Endothelial cell of umbilical vein (primary cell): ENCODE measurements around the gene KCNJ12. TPM values are rescaled to one million over a fixed set of nuclear protein-coding genes. Genes with fewer than 3 reads are reported as not detected.

ENCODE experiments used
- BruUV-seq: library from RNA; stranded (reverse); fragments of 400-500 nt; replicated peaks from 2 replicates; lab custom pipeline; 2021; lab: Mats Ljungman, UMichigan
- CTCF ChIA-PET: fragments of 300-600, 350-600 bp; sonication (Branson Sonifier 250); formaldehyde crosslinking; loops from one replicate; lab custom pipeline; 2021; ENCODE audit warnings: antibody characterized with exemption, inconsistent platforms; lab: Charles Lee
- POLR2A ChIA-PET: fragments of 300-600, 350-600 bp; sonication (Branson Sonifier 250); formaldehyde crosslinking; loops from one replicate; lab custom pipeline; 2021; ENCODE audit warnings: antibody characterized with exemption, inconsistent platforms; lab: Charles Lee
- DNase-seq: peaks from one replicate; pipeline ENCODE4 v3.0.0-alpha.2; 2011; ENCODE audit warnings: low read depth, low spot score
- FAIRE-seq: peaks from 2 replicates; lab custom pipeline; 2011; peaks lifted over from hg19 to GRCh38; lab: Jason Lieb, UNC
- H2AFZ ChIP-seq: 2 replicates; pipeline ENCODE4 v1.6.0; 2012; ENCODE audit warnings: low read depth, low read length, control low read depth, inconsistent platforms
- H3K27ac ChIP-seq: 2 replicates; pipeline ENCODE4 v1.5.1; 2011; ENCODE audit warnings: low read depth, mild to moderate bottlenecking, control low read depth, low read length, moderate library complexity; ENCODE audit not compliant: insufficient read depth
- H3K27me3 ChIP-seq, 2 experiments: 2 replicates each; pipeline versions ENCODE4 v1.6.0 to v1.6.1; 2011; ENCODE audit warnings: low read length in 2 of 2, mixed read lengths in 1 of 2; ENCODE audit not compliant: control insufficient read depth in 2 of 2, insufficient read depth in 2 of 2
- H3K36me3 ChIP-seq, 2 experiments: 2 replicates in 1 of 2; 3 replicates in 1 of 2; pipeline ENCODE4 v1.5.1; 2011; ENCODE audit warnings: low read length in 2 of 2, mild to moderate bottlenecking in 1 of 2, moderate library complexity in 1 of 2; ENCODE audit not compliant: control insufficient read depth in 2 of 2, insufficient read depth in 2 of 2; ENCODE audit errors: extremely low read depth in 1 of 2
- H3K4me1 ChIP-seq: 3 replicates; pipeline ENCODE4 v1.5.1; 2011; ENCODE audit warnings: mild to moderate bottlenecking, low read length; ENCODE audit not compliant: control insufficient read depth, insufficient read depth; ENCODE audit errors: extremely low read depth
- H3K4me2 ChIP-seq: 2 replicates; pipeline ENCODE4 v1.6.1; 2011; ENCODE audit warnings: low read length, control low read depth, mixed read lengths; ENCODE audit not compliant: insufficient read depth
- H3K4me3 ChIP-seq, 3 experiments: fragments of 200-600 bp in 1 of 3; sonication (generic), shearing (Covaris generic) in 1 of 3; replicated peaks in 1 of 3; 2 replicates each; pipeline ENCODE4 v1.5.1; 2011 to 2016; ENCODE audit warnings: control low read depth in 3 of 3, low read length in 3 of 3, mild to moderate bottlenecking in 2 of 3, inconsistent platforms in 1 of 3, low read depth in 1 of 3, moderate library complexity in 1 of 3; ENCODE audit not compliant: insufficient read depth in 1 of 3
- H3K79me2 ChIP-seq: 2 replicates; pipeline ENCODE4 v1.6.0; 2012; ENCODE audit warnings: low read length, inconsistent platforms; ENCODE audit not compliant: control insufficient read depth, insufficient read depth
- H3K9ac ChIP-seq: replicated peaks from 2 replicates; pipeline ENCODE3; 2011; ENCODE audit warnings: low read length, control low read depth; ENCODE audit not compliant: insufficient read depth; ENCODE audit errors: extremely low read depth
- H3K9me1 ChIP-seq: replicated peaks from 3 replicates; pipeline ENCODE4 v1.6.0; 2011; ENCODE audit warnings: mild to moderate bottlenecking, low read length; ENCODE audit not compliant: control insufficient read depth, insufficient read depth; ENCODE audit errors: extremely low read depth
- H3K9me3 ChIP-seq: replicated peaks from 2 replicates; pipeline ENCODE4 v1.5.1; 2012; ENCODE audit warnings: low read length, inconsistent platforms; ENCODE audit not compliant: control insufficient read depth, insufficient read depth
- H4K20me1 ChIP-seq: replicated peaks from 2 replicates; pipeline ENCODE3; 2011; ENCODE audit warnings: mild to moderate bottlenecking, low read length; ENCODE audit not compliant: control insufficient read depth, insufficient read depth; ENCODE audit errors: extremely low read depth
- EZH2 ChIP-seq: IDR thresholded peaks from 2 replicates; pipeline ENCODE4 v1.6.1; 2012; ENCODE audit warnings: borderline replicate concordance, low read depth, mild to moderate bottlenecking, moderate library complexity, low read length, inconsistent platforms; ENCODE audit not compliant: severe bottlenecking
- FOS ChIP-seq: IDR thresholded peaks from 2 replicates; pipeline ENCODE4 v1.6.1; 2011; ENCODE audit warnings: mild to moderate bottlenecking, low read length, moderate library complexity, borderline replicate concordance; ENCODE audit not compliant: insufficient read depth
- GATA2 ChIP-seq: IDR thresholded peaks from 2 replicates; pipeline ENCODE4 v1.7.0; 2011; ENCODE audit warnings: low read depth, mild to moderate bottlenecking, moderate library complexity, mixed read lengths, low read length; ENCODE audit not compliant: insufficient read length, insufficient read depth
- JUN ChIP-seq: IDR thresholded peaks from 2 replicates; pipeline ENCODE4 v1.6.1; 2011; ENCODE audit warnings: borderline replicate concordance, low read depth; ENCODE audit not compliant: insufficient read length, insufficient read depth
- MYC ChIP-seq: IDR thresholded peaks from one replicate; pipeline ENCODE4 v1.6.1; 2011; ENCODE audit warnings: mild to moderate bottlenecking, low read depth, low read length
- POLR2A ChIP-seq: IDR thresholded peaks from 2 replicates; pipeline ENCODE4 v1.6.1; 2012; ENCODE audit warnings: low read depth, mild to moderate bottlenecking, control low read depth, low read length
- POLR2AphosphoS5 ChIP-seq: IDR thresholded peaks from 2 replicates; pipeline ENCODE4 v1.6.1; 2012; ENCODE audit warnings: low read depth, mild to moderate bottlenecking, control low read depth, low read length, moderate library complexity; ENCODE audit not compliant: insufficient read depth
- dilution Hi-C: fragments of 300-500 bp; cut with MboI; formaldehyde crosslinking; loops from one replicate; pipeline ENCODE4 v1.15.0; 2019; ENCODE audit warnings: low sequenced_read_pairs; ENCODE audit not compliant: extremely low pct_ligation_motif_present
- intact Hi-C: fragments of 100-400 bp; cut with micrococcal nuclease; formaldehyde crosslinking; loops from one replicate; pipeline ENCODE4 v1.10.0; 2022
- polyA plus RNA-seq, 4 experiments: library from polyadenylated mRNA; depleted of rRNA in 3 of 4; stranded (reverse) in 3 of 4; unstranded in 1 of 4; fragments of >200 nt; gene quantifications; 2 replicates each; pipeline versions ENCODE4 v1.2.1 to v1.2.3, GENCODE V29; 2011 to 2012; ENCODE audit warnings: missing spikeins in 1 of 4
- total RNA-seq: library from RNA; stranded (reverse); gene quantifications from 2 replicates; pipeline ENCODE4 v1.2.3, GENCODE V29; 2021
- TF ChIP-seq, protein P1 (sequence below), 2 donors: IDR thresholded peaks; 1 replicate in 1 of 2; 2 replicates in 1 of 2; pipeline ENCODE4 v1.5.1; 2011; ENCODE audit warnings: low read length in 2 of 2, mild to moderate bottlenecking in 2 of 2, moderate library complexity in 2 of 2, control low read depth in 1 of 2, inconsistent platforms in 1 of 2, low read depth in 1 of 2; ENCODE audit not compliant: insufficient read depth in 1 of 2; ENCODE audit errors: extremely low read depth in 1 of 2
- TF ChIP-seq, protein P2 (sequence below): IDR thresholded peaks from 2 replicates; pipeline ENCODE4 v1.6.1; 2011; ENCODE audit not compliant: insufficient read depth, insufficient read length

KCNJ12 gene
- total and polyA plus RNA-seq, 2 donors (not counting 3 experiments of a cell fraction or from before 2014, with no cell fraction given) = 0.19 to 0.44 TPM

DNA sequence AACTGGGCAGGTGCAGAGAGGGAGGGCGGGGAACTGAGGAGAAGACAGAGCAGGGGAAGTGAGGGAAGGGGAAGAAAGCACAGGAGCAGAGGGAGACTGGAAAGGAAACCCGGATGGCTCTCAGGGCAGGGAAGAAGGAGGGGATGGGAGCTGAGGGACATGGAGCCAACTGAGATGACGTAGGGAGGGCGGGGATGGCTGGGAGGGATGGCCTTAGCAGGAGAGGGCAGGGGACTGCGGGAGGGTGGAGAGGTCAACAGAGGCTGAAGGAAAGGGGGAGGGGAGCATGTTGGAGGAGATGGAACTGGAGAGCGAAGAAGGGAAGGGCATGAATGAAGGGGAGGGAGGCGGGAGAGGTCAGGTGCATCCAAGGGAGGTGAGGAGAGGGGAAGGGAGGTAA is 81.9 kb downstream of the KCNJ12 start:
- Histone ChIP-seq H3K9me3 (no peaks in the 10 kb centered on the region), H3K4me2 (no peak overlapping the region), H3K4me3 (no peak overlapping the region), H3K79me2 (no peaks in the 10 kb centered on the region), H3K9ac (no peak overlapping the region), H3K36me3 (no peaks in the 10 kb centered on the region), H3K4me1 (peaks cover 2% of the 10 kb centered on the region), H3K9me1 (no peaks in the 10 kb centered on the region), H3K27me3 (peaks cover 0 to 2% of the 10 kb centered on the region in 2 experiments), H4K20me1 (no peaks in the 10 kb centered on the region), H3K27ac (no peak overlapping the region), H2AFZ (no peak overlapping the region)
- TF ChIP-seq EZH2 (no peak), POLR2A (no peak), GATA2 (no peak), POLR2AphosphoS5 (no peak), FOS (no peak), MYC (no peak), JUN (no peak)
- TF ChIP-seq, protein P1, sequence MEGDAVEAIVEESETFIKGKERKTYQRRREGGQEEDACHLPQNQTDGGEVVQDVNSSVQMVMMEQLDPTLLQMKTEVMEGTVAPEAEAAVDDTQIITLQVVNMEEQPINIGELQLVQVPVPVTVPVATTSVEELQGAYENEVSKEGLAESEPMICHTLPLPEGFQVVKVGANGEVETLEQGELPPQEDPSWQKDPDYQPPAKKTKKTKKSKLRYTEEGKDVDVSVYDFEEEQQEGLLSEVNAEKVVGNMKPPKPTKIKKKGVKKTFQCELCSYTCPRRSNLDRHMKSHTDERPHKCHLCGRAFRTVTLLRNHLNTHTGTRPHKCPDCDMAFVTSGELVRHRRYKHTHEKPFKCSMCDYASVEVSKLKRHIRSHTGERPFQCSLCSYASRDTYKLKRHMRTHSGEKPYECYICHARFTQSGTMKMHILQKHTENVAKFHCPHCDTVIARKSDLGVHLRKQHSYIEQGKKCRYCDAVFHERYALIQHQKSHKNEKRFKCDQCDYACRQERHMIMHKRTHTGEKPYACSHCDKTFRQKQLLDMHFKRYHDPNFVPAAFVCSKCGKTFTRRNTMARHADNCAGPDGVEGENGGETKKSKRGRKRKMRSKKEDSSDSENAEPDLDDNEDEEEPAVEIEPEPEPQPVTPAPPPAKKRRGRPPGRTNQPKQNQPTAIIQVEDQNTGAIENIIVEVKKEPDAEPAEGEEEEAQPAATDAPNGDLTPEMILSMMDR (IDR thresholded peaks at IDR 0.05; ENCODE audit: extremely low read depth in 1 of 2, insufficient read depth in 1 of 2, low read depth in 1 of 2, low read length in 2 of 2) = no peak
- TF ChIP-seq, protein P2, sequence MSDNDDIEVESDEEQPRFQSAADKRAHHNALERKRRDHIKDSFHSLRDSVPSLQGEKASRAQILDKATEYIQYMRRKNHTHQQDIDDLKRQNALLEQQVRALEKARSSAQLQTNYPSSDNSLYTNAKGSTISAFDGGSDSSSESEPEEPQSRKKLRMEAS = no peak
- intact Hi-C loops (loop anchor here (5.0 kb wide), 1 partner anchor 331 kb away; the partner anchor contains the start of gene DHRS7B), dilution Hi-C loops (no loop called here)
- no peak for DNase-seq
- CTCF ChIA-PET = interaction anchor here (1.1 to 10.9 kb wide), 4 partner anchors 40 to 329 kb away, joined by 3 to 316 read pairs (median 12); no protein-coding TSS in a partner anchor
- no TSS peak for BruUV-seq
- no peak for FAIRE-seq
- POLR2A ChIA-PET = no interaction called here
